GM13976 (cell line): ENCODE data around the gene KRTAP1-1.
"Not testable (repeated sequence)": the region's sequence is repeated elsewhere in the genome, so short reads cannot be mapped to it uniquely, and the experiment has no call there.

ENCODE experiments used
- DNase-seq: peaks from one replicate; pipeline ENCODE4 v3.0.0; 2012; ENCODE audit warnings: low spot score
- in situ Hi-C: fragments of 300-500 bp; cut with MboI; formaldehyde crosslinking; loops from one replicate; pipeline ENCODE4 v1.12.0; 2022; ENCODE audit warnings: low sequenced_read_pairs, mixed read lengths, inconsistent platforms; ENCODE audit not compliant: unreplicated experiment
- TF ChIP-seq, protein P1 (sequence below): IDR thresholded peaks from 2 replicates; pipeline ENCODE4 v1.5.1; 2012; ENCODE audit warnings: borderline replicate concordance, mild to moderate bottlenecking; ENCODE audit not compliant: insufficient read depth; ENCODE audit errors: extremely low read depth, missing control alignments, control extremely low read depth

The KRTAP1-1 gene

GRCh38 chr17:41009301-41009760 lies 31.9 kb downstream of the KRTAP1-1 start:
- DNase-seq: no peak
- TF ChIP-seq, protein P1, sequence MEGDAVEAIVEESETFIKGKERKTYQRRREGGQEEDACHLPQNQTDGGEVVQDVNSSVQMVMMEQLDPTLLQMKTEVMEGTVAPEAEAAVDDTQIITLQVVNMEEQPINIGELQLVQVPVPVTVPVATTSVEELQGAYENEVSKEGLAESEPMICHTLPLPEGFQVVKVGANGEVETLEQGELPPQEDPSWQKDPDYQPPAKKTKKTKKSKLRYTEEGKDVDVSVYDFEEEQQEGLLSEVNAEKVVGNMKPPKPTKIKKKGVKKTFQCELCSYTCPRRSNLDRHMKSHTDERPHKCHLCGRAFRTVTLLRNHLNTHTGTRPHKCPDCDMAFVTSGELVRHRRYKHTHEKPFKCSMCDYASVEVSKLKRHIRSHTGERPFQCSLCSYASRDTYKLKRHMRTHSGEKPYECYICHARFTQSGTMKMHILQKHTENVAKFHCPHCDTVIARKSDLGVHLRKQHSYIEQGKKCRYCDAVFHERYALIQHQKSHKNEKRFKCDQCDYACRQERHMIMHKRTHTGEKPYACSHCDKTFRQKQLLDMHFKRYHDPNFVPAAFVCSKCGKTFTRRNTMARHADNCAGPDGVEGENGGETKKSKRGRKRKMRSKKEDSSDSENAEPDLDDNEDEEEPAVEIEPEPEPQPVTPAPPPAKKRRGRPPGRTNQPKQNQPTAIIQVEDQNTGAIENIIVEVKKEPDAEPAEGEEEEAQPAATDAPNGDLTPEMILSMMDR: no peak
- in situ Hi-C loops: no loop called here

DNA sequence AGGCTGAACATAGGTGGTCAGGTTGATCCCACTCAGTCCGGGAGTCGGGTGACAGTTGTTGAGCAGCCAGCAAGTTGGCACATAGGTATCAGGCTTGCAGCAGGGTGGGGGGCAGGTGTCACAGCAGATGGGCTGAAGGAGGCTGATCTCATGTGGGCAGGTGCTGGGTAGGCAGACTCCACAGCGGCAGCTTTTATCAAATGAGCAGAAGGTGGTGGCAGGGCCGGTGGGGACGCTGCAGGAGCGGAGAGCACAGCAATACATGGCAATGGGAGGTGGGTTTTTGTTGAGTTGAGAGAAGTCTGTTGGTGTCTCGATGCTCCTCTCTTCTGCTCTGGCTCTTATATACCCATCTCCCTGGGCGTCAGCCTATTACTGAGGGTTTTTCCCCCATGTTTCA lies 32.4 kb downstream of the KRTAP1-1 start, which contains the start of gene KRTAP3-1:
KRTAP3-1 (minus strand) TSS at position 318 of the 400 bp plus-strand sequence; CDS start at position 264, 54 bp downstream.
- no peak for DNase-seq
- in situ Hi-C loops: no loop called here
- TF ChIP-seq, protein P1: no peak

- TF ChIP-seq, protein P1: no peak
- in situ Hi-C loops: no loop called here
- DNase-seq: no peak
Observed at GRCh38 chr17:41004397-41004796, 36.9 kb downstream of the KRTAP1-1 start.

DNA sequence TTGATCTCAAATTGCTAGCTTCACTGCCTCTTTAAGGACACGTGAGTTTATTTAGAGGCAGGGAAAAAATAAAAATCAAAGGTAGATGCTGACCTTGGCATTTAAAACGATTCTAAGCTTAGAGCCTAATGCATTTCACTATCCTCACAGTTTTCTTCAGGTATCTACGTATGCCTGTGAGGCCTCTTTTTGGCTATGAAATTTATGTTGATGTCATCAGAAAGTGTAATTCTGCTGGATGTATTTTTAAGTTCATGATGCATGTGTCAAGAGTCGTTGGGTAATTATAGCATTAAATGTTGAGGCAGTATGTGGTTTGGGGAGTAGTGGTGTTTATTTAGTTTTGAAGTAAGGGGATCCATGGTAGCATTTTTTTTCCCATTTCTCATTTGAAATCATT lies 37.3 kb downstream of the KRTAP1-1 start:
- DNase-seq: no peak
- TF ChIP-seq, protein P1: no peak
- in situ Hi-C loops: no loop called here

- no peak for DNase-seq
- TF ChIP-seq, protein P1: no peak
- in situ Hi-C loops: no loop called here
Observed at GRCh38 chr17:41002814-41003213, 38.4 kb downstream of the KRTAP1-1 start.

- in situ Hi-C loops: no loop called here
- no peak for DNase-seq
- TF ChIP-seq, protein P1: no peak
Observed at GRCh38 chr17:41001795-41002194, 39.5 kb downstream of the KRTAP1-1 start.

DNA sequence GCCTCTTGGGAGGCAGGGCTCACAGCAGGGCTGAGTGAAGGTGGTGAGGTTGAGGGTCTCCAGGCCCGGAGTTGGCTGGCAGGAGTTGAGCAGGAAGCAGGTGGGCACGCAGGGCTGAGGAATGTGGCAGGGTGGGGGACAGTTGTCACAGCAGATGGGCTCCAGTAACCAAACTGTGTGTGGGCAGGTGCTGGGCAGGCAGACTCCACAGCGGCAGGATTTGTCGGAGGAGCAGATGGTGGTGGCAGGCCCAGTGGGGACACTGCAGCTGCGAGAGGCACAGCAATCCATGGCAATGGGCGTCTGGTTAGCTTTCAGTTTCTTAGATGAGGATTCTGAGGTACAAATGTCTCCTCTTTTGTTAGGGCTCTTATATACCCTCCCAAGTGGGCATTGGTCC lies 41.7 kb downstream of the KRTAP1-1 start, which contains the start of gene KRTAP3-2:
KRTAP3-2 (minus strand) TSS at position 344 of the 400 bp plus-strand sequence; CDS start at position 291, 53 bp downstream.
- DNase-seq, in situ Hi-C loops: not testable (repeated sequence)
